Cardiac fibroblast (primary cell): ENCODE results near the gene NAXD.
A peak's percentile ranks its signal among the peaks of the same experiment; 100 is the strongest.

ENCODE experiments used
- DNase-seq, 2 donors: peaks; one replicate each; pipeline versions ENCODE4 v3.0.0 to v3.0.0-alpha.2; 2010; ENCODE audit warnings: low read depth in 2 of 2
- H3K4me3 ChIP-seq, 2 donors: replicated peaks in 1 of 2; 1 replicate in 1 of 2; 2 replicates in 1 of 2; pipeline ENCODE4 v1.5.1; 2011; ENCODE audit warnings: low read depth in 2 of 2, low read length in 2 of 2, mild to moderate bottlenecking in 2 of 2, moderate library complexity in 1 of 2
- TF ChIP-seq, protein P1 (sequence below): IDR thresholded peaks from one replicate; pipeline ENCODE4 v1.5.1; 2011; ENCODE audit warnings: low read depth, mild to moderate bottlenecking, low read length, inconsistent platforms

The NAXD gene

DNA sequence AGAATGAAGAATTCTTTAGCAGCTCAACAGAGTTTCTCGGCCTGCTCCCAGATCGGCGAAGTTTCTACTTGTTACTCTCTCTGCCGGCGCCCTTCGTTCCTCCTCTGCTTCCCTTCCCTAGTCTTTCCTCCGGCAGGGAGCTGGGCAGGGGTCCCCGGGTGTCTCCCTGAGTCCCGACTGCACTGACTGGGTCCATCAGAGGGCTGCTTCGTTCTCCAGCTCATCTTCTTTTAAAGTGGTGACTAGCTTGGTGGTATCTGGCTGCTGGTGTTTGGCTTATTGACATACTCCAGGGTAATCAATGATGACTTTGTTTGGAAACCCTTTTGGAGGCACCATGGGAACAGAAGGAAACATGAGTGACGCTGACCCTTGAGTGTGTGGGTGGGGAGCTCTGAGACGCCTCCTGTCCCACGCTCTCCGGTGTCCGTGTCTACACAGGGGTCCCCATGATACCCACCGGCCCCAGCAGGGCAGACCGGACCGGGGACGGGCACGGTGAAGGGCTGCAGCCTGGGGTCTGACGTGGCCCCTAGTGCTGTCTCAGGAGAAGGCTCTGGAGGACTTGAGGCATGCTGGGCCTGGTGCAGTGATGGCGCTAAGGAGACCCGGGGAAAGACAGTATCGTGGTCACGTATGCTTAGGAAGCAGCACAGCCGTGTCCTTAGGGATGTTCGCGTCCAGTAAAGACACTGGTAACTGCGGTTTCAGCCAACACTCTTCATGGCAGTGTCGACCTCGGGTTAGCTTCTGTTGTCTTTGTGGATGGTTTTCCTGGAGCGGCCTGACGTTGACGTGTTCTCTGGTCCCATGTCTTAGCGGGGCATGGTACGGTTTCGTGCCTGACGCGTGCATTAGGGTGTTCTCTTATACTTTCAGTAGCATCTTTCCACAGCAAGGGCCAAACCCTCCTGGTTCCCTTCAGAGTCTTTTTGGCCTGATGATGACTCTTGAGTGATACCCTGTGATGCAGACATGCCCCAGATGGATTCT is 23.8 kb downstream of the NAXD start:
- no peak for DNase-seq
- no peak overlapping the region for H3K4me3 ChIP-seq
- TF ChIP-seq, protein P1, sequence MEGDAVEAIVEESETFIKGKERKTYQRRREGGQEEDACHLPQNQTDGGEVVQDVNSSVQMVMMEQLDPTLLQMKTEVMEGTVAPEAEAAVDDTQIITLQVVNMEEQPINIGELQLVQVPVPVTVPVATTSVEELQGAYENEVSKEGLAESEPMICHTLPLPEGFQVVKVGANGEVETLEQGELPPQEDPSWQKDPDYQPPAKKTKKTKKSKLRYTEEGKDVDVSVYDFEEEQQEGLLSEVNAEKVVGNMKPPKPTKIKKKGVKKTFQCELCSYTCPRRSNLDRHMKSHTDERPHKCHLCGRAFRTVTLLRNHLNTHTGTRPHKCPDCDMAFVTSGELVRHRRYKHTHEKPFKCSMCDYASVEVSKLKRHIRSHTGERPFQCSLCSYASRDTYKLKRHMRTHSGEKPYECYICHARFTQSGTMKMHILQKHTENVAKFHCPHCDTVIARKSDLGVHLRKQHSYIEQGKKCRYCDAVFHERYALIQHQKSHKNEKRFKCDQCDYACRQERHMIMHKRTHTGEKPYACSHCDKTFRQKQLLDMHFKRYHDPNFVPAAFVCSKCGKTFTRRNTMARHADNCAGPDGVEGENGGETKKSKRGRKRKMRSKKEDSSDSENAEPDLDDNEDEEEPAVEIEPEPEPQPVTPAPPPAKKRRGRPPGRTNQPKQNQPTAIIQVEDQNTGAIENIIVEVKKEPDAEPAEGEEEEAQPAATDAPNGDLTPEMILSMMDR: no peak

DNA sequence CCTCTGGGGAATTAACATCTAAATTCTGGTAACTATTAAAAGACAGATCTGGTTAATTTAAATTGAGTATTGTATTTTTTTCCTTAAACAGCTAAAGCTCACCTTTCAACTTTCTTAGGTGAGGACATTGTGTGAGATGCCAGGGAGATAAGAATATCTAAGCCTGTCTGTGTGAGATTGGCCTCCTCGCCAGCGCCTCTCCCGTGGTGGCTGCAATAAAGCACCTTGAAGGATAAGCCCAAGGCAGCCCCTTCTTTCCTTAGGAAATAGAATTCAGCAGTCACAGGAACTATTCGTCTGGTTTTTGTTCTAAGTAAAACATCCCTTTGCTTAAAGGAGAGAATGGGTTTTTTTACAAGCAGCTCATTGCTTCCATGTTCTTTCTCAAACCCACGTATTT is 24.6 kb downstream of the NAXD start:
- TF ChIP-seq, protein P1: no peak
- DNase-seq: no peak
- H3K4me3 ChIP-seq: no peak overlapping the region

DNA sequence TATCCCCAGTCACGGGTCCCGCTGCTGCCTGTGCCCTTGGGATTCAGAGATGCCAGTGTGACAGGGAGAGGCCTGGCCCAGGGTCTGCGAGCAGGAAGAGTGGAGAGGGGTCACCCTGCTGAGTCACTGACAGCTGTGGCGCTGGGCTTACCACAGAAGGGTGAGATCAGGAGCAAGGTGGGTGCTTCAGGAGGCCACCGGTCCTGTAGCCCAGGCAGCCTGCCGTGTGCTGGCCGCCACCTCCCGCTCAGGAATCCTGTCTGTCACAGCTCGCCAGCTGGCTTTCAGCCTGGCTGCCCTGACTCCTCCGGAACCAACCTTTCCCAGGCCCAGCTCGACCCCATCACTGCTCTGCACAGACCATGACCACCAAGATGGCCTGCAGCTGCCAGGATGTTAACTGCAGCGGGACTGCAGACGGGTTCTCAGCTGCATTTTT is 25.3 kb downstream of the NAXD start:
- H3K4me3 ChIP-seq: no peak overlapping the region
- DNase-seq: peak; percentile 26 to 40
- TF ChIP-seq, protein P1: no peak

DNA sequence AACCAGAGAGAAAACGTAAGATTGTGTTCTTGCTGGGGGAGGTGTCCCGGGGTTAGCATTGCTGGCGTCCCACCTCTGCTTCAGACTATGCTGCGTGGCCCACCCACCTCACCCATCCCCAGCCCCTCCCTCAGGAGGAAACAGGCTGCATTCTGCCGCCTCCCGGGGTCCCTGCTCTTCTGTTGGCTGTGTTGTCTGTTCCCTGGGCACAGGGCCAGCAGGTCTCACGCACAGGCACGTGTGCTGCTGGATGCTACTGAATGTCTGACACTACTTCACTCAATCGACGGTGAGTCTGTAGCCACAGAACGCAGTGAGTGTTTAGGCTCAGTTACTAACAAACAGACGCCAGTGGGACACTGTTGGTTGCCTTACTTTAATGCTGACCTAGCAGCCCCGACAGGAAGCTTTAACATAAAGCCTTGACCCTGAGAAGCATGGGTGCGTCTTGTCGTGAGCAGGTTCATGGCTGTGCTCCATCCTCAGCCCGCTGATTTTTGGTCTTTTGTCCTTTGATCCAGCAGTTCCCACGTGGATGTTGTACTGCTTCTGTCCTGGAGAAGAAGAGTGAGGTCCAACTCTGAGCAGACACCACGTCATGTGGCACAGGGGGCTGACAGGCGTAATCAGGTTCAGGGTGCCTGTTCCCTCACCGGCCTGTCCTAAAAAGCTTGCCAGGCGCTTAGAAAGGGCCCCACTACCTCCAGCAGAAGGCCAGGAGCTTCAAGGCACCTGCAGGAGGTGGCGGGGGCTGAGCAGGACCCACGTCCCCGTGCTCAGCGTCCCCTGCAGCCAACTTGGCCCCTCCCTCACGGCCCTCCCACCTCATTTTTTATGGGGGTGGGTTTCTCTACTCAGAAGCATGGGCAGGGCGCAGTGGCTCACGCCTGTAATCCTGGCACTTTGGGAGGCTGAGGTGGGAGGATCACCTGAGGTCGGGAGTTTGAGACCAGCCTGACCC is 26.0 kb downstream of the NAXD start:
- H3K4me3 ChIP-seq: no peak overlapping the region
- TF ChIP-seq, protein P1: no peak
- peak; percentile 27 to 39 for DNase-seq

DNA sequence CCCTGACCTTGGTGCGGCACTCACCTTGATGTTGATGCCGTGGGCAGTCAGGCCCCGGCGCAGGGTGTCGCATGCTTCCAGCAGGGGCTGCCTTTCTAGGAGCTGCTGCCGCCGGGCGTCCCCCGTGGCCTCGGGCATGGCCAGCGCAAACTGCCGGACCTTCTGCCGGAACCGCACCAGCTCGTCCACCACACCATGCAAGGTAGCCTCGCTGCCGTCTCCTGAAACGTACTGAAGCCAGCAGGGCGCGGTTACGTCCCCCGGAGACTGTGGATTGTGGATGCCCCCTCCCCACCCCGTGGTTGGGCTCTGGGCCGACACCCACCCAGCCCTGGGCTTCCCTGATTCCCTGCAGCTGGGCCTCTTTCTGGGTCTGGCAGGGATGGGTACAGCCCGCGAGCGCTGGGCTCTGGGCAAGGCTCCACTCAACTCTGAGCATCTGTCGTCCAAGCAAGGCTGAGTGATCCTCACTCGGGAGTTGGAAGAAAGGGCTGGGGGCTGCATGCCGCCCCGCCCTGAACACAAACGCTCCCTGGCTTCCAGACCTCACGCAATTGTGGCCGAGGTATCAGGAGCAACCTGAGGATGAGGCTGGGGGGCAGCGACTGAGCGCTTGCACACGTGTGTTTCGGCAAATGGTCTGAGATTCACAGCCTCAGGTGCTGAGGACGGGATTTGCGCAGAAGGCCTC is 27.1 kb downstream of the NAXD start:
- TF ChIP-seq, protein P1: no peak
- no peak for DNase-seq
- H3K4me3 ChIP-seq: no peak overlapping the region

DNA sequence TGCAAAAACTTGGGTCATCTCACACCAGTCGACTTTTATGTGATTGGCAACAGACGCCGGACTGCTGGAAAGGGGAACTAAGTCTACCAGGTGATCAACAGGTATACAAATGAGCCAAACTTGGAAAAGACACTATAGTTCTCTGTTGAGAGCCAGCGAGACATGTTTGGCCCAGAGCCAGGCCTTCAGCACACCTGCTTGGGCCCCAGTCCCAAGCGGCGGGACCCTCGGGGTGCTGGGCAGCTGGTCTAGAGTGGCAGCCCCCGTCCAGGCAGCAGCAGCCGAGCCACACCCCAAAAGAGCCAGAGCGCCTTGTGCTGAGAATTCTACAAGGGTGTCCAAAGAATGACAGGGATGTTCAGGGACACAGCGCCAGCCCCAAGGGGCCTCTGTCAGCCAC is 28.0 kb downstream of the NAXD start:
- TF ChIP-seq, protein P1: no peak
- H3K4me3 ChIP-seq: no peak overlapping the region
- no peak for DNase-seq
